ENCODE measurements around the gene POLL.

Gene POLL

DNA sequence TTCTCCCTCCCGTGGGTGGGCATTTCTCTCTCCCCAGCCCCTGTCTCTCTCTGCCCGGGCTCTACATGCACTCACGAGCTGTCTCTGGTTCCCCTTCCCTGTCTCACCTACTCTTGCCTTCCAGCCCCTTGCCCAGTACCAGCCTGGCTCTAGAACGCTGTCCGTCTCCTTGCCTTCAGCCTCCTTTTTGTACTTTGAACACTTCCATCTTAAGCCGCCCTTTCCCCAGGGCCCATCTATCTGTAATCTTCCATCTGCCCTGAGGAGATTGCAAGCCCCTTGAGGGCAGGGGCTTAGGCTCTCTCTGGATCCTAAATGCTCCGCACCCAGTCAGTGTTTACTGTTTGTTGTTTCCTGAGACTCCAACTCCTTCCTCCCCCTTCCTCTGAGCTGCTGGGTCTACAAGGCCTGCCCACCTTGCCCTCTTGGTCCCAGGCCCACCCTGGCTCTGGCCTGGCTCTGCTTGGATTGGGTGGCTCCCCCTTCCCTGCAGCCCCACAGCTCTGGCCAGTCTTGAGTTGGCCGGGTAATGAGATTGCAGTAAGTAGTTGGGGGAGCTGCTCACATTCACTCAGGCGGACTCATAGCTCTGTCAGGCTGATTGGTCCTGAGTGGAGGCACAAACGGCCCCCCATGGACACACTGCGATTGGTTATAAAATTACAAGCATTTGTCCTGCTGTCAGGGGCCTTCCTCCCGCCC, 28.3 kb downstream of the POLL start:
- DNase-seq, result no peak

DNA sequence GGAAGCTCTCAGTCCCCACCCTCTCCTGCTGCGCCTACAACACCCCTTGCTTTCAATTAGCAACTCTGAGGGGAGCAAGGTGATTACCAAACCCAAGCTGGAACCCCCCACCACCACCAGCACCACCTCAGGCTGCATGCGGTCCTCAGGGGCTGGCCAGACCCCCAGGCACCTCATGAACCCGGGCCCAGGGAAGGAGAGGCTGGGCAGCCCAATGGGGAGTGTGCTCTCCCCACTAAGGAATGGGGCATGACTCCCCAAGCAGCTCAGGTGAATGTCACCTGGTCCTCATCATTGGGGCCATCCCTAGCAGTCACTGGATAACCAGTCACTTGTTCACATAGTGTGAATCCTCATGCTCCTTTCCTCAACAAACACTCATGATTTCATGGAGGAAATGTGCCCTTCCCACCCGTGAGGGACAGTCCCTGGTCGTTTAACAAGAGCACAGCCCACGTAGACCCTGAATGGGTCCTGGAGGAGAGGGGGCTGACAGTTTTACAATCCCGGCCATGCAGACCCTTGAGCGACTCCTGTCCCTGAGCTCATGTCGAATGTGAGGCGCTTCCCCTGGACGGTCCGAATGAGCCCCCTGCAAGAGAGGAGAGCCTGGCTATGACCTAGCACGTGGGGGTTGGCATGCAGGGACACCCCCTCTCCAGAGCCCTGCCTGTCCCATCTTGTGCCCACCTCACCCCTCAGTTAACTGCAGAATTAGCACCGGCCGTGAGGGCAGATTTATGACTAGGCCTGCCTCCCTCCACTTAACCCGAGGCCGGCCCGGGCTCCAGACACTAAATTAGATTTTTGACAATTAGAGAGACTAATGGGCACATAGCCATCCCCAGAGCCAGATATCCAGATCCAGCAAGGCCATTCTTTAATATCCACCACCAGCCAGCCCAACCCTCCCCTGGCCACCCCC, 29.1 kb downstream of the POLL start:
- DNase-seq, result no peak

DNA sequence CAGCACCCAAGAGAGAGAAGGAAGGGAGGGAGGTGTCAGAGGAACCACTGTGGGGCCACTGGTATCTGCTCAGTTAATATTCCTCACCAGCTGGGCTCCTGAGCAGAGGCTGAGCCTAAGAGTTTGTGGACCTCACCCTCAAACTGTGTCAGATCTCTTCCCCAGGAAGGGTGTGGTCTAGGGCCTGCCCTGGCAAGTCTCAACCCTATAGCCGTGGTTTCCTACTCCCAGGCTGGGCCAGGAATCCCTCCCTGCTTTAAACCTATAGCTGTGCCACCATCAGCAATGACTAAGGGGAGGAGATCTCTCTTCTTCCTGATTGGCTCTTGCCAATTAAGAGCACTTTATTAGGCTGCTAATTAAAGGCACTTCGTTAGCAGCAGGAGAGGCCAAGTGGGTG, 29.9 kb downstream of the POLL start:
- DNase-seq, result no peak

DNA sequence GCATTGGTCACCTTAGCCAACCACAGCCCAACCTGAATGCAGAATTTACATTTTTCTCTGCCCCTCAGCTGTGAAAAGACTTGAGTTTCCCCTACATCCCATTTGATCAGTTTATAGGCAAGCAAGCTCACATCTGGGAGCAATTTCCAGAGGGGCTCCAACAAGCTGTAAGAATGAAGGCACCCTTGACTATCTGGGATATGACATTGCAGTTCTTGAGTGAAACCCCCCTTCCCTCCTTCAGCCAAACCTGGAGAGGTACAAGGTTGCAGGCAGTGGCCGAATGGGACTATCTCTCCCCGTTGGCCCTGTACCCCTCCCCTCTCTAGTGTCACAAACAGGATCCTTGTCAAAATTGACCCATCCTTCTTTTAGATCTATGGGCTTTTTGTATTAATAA, 30.5 kb downstream of the POLL start:
- no peak for DNase-seq

DNA sequence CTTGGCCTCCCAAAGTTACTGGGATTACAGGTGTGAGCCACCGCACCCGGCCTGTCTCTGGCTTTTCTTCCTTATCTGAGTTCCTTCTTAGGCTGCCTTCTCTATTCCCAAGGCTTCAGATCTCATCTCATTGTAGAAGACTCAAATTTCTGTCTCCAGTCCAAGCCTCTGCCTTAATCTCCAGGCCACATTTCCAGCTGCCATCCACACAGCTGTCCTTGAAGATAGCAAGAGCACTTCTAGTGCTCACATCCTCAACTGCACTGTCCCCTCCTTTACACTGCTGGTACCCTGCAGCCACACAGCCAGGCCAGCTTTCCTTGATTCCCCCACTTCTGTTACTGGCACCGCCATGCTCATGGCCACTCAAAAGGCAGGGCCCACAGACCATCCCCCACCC, 35.6 kb downstream of the POLL start:
- DNase-seq, result no peak

DNA sequence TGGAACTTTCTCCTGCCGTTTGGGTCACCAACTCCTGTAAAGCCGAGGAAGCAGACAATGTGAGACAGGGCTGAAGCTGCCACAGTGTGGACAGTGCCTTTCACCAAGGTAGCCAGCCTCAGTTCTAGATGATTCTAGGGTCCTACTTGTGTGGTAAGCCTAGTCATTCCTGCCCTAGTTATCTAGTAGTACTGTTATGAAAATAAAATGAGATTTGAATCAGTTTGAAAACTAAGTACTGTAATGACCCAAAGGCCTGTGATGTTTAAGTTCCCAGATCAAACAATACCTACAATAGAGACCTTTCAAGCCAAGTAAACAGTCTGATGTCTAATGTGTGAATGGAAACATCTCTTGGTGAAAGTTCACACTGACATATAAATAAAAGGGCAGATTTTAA, 37.1 kb downstream of the POLL start:
- DNase-seq, result no peak

DNA sequence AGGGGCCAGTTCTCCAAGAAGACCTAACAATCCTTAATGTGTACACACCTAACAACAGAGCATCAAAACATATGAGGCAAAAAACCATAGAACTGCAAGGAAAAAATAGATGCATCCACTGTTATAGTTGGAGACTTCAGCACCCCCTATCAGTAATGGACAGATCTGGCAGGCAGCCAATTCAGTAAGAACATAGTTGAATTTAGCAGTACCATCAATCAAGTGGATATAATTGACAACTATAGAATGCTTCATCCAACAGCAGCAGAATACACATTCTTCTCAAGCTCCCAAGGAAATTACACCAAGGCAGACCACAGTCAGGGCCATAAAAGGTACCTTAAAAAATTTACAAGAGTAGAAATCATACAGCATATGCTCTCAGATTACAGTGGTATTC, 42.2 kb downstream of the POLL start:
- DNase-seq, result no peak

DNA sequence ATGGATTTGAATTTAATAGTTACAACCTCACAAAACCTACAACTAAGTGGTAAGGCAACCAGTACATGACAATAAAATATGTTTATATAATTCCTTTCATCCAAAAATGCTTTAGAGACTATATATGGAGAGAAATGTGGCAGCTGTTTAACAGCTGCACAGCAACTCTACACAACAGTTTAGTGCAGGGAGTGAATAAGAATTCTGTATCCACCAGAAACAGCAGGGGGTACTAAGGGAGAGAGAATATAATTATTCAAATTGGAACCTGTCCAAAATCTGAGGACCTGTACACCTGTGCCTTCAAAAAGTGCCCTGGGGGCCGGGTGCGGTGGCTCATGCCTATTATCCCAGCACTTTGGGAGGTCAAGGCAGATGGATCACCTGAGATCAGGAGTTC, 49.6 kb downstream of the POLL start:
- no peak for DNase-seq

DNA sequence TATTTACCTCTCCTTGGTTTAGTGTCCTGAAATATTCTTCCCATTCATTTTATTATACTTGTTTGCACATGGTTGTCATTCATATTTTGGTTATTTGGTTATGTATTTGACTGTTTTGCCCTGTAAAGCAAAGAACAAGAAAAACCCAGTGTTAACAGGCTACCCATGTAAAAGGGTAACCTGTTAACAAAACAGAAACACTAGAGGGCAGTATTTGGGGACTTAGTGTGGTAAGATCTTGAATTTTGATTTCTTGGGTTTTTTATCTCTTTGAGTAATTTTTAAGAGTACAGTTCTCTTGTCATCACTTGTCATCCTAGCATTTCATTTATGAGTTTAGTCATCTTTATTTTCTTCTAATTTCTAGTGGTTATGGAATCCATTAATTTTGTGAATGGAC, 51.3 kb downstream of the POLL start:
- no peak for DNase-seq

DNA sequence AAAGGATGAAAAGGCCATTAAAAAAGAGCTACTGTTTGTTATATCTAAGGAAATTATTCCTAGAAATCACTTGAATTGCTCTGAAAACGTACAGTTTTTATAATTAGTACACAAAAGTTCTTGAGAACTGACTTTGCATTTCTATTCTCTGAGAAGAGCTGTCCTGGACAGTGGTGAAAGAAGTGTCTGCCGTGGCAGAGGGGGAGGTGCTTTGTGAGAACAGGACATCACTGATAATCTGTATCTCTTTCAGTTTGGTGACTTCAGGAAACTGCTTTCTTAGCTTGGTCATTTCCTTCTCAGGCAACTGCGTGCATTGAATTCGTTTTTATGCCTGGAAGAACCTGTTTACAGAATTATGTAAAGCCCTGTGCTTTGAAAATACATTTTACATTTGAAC, 52.1 kb downstream of the POLL start:
- DNase-seq, result no peak

DNA sequence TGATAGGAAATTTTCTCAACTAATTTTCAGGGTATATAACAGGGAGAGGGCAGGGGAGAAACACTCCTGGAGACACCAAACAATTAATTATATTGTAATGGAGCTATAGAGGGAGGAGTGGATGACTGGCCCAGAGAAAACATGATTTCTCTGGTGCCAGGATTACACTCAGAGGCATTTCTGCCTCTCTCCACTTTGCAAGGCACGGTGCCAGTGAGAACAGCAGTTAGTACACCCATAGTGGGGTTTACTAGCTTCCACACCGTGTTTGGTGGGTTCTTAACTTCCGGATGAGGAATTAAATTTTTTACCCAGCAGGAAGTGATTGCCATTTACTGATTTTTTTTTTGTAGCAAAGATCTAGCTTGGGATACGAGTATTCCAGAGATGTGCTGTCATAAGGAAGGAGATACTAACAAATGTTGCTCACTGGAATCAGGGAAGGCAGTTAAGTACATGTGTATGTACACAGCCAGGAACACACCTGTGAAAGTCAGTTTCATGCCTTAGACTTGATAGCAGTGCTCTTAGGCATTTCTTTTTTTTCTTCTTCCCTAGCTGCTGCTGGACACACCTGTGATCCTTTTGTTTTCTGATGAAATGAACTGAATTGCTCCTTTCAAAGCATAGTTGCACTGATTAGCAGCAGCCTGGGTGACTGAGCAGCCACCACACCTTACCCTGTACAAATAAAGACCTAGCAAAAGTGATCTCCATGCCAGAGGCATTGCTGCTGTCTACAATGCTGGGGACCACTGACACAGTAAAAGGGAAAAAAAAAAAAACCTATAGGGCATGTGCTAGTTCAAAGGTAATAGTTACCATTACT, 58.1 kb downstream of the POLL start:
- no peak for DNase-seq

DNA sequence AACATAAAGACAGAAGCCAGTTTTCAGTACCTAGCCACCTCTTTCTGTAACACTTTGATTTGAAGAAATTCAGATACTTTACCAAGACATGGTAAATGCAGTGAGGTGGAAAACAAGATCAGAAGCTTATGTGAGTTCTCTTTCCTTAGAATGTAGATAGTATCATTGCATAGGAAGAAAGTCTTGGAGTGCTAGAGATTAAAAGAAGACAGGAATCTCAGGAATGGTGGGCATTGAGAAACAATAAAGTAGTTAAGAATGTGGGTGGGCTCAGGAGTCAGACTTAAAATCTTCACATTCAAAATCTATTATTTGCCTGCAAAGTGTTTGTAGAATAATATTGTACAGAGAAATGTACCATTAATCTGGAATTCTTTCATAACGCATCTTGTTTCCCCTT, 58.9 kb downstream of the POLL start:
- peak; percentile 8 for DNase-seq
